Gastrocnemius medialis (tissue), 4 donors: ENCODE data around the gene FAAP20. TPM values are rescaled to one million over a fixed set of nuclear protein-coding genes. Genes with fewer than 3 reads are reported as not detected.

ENCODE experiments used
- ATAC-seq, 2 donors: fragments of 150-250 bp; one replicate each; pipeline ENCODE4 v1.9.1; 2016
- DNase-seq, 2 donors: peaks; one replicate each; pipeline ENCODE4 v3.0.0-alpha.2; 2019
- H3K27ac ChIP-seq, 4 donors: fragments of 200-600 bp; sonication (generic); 1 replicate in 1 of 4; 2 replicates in 3 of 4; pipeline ENCODE4 v1.5.1; 2016 to 2018; ENCODE audit warnings: mild to moderate bottlenecking in 2 of 4, moderate library complexity in 1 of 4
- H3K27me3 ChIP-seq, 3 donors: fragments of 200-600 bp; sonication (generic) in 2 of 3; 1 replicate in 1 of 3; 2 replicates in 2 of 3; pipeline versions ENCODE4 v1.5.1 to v1.6.0; 2016 to 2019; ENCODE audit warnings: mild to moderate bottlenecking in 1 of 3, moderate library complexity in 1 of 3
- H3K36me3 ChIP-seq, 2 donors: fragments of 200-600 bp; sonication (generic) in 1 of 2; one replicate each; pipeline ENCODE4 v1.5.1; 2017 to 2018
- H3K4me1 ChIP-seq, 2 donors: fragments of 200-600 bp; sonication (generic) in 1 of 2; one replicate each; pipeline ENCODE4 v1.5.1; 2016 to 2017; ENCODE audit warnings: mild to moderate bottlenecking in 2 of 2
- H3K4me3 ChIP-seq, 4 donors: fragments of 200-600 bp; sonication (generic) in 3 of 4; 1 replicate in 1 of 4; 2 replicates in 3 of 4; pipeline ENCODE4 v1.5.1; 2016 to 2019; ENCODE audit warnings: mild to moderate bottlenecking in 2 of 4
- H3K9me3 ChIP-seq, 3 donors: fragments of 200-600 bp; sonication (generic) in 2 of 3; 1 replicate in 1 of 3; 2 replicates in 2 of 3; pipeline ENCODE4 v1.5.1; 2016 to 2019
- CTCF ChIP-seq, 5 experiments: fragments of 450-650 bp in 3 of 5; fragments of 200-600 bp in 2 of 5; sonication (generic) in 2 of 5; IDR thresholded peaks in 4 of 5; conservative IDR thresholded peaks in 1 of 5; 1 replicate in 4 of 5; 2 replicates in 1 of 5; pipeline ENCODE4 v1.5.1; 2016 to 2019; ENCODE audit warnings: antibody characterized with exemption in 5 of 5, mild to moderate bottlenecking in 3 of 5, moderate library complexity in 3 of 5
- POLR2A ChIP-seq, 2 donors: fragments of 450-650 bp; IDR thresholded peaks; one replicate each; pipeline ENCODE4 v1.6.1; 2017; ENCODE audit warnings: antibody characterized with exemption in 2 of 2, mild to moderate bottlenecking in 2 of 2, moderate library complexity in 2 of 2
- in situ Hi-C, 4 donors: fragments of 200-750 bp; cut with MboI; loops; one replicate each; pipeline versions ENCODE4 v1.15.0 to v1.8.0; 2017; ENCODE audit warnings: low sequenced_read_pairs in 4 of 4
- intact Hi-C: fragments of 100-400 bp; cut with DNase I; formaldehyde crosslinking; loops from one replicate; pipeline ENCODE4 v1.15.1; 2023; ENCODE audit warnings: low total_unique reads
- total RNA-seq, 4 donors: library from RNA; depleted of rRNA; stranded (reverse); fragments of >200 nt; gene quantifications; one replicate each; pipeline versions ENCODE4 v1.1.0 to v1.2.3, GENCODE V29; 2016

The FAAP20 gene
- total RNA-seq, 4 donors from 2014 or later = 12.1 to 26.2 (median 17.3) TPM

- Histone ChIP-seq H3K4me1 (peaks cover 25 to 39% of the 10 kb centered on the region in 2 donors), H3K36me3 (no peaks in the 10 kb centered on the region), H3K4me3 (no peak overlapping the region), H3K27ac (peak overlapping the region in 3 of 4 donors; percentile 82 to 93 (median 89)), H3K27me3 (no peaks in the 10 kb centered on the region), H3K9me3 (no peaks in the 10 kb centered on the region)
- ATAC-seq = no peak
- TF ChIP-seq POLR2A (IDR thresholded peaks at IDR 0.05) = no peak
- TF ChIP-seq CTCF (IDR thresholded peaks at IDR 0.05 in 4 of 5, conservative IDR thresholded peaks at IDR 0.05 in 1 of 5) = no peak
- in situ Hi-C loops = loop anchor here in 2 of 4 donors (25.0 kb wide), 2 partner anchors 109 to 334 kb away; partner anchors contain the start of genes HES5 (in 1 of the 2) and PANK4 (in 1 of the 2)
- DNase-seq = no peak
- intact Hi-C loops = no loop called here
Observed at GRCh38 chr1:2202843-2203601, 8.4 kb upstream of the FAAP20 start.

GRCh38 chr1:2202008-2202575, 7.5 kb upstream of the FAAP20 start:
- DNase-seq = no peak
- TF ChIP-seq CTCF (IDR thresholded peaks at IDR 0.05 in 4 of 5, conservative IDR thresholded peaks at IDR 0.05 in 1 of 5) (no peak), POLR2A (IDR thresholded peaks at IDR 0.05) (no peak)
- Histone ChIP-seq H3K4me1 (peaks cover 25 to 33% of the 10 kb centered on the region in 2 donors), H3K27me3 (no peaks in the 10 kb centered on the region), H3K4me3 (no peak overlapping the region), H3K36me3 (no peaks in the 10 kb centered on the region), H3K9me3 (no peaks in the 10 kb centered on the region), H3K27ac (no peak overlapping the region)
- intact Hi-C loops (no loop called here), in situ Hi-C loops (loop anchor here in 2 of 4 donors (25.0 kb wide), 2 partner anchors 110 to 335 kb away; partner anchors contain the start of genes HES5 (in 1 of the 2) and PANK4 (in 1 of the 2))
- ATAC-seq = no peak

- in situ Hi-C loops (loop anchor here in 2 of 4 donors (25.0 kb wide), 2 partner anchors 111 to 336 kb away; partner anchors contain the start of genes HES5 (in 1 of the 2) and PANK4 (in 1 of the 2)), intact Hi-C loops (no loop called here)
- peaks cover 25 to 32% of the 10 kb centered on the region in 2 donors for H3K4me1 ChIP-seq
- peak overlapping the region in 1 of 4 donors; percentile 30 for H3K27ac ChIP-seq
- H3K36me3 ChIP-seq = no peaks in the 10 kb centered on the region
- no peaks in the 10 kb centered on the region for H3K27me3 ChIP-seq
- TF ChIP-seq POLR2A (IDR thresholded peaks at IDR 0.05) (no peak), CTCF (IDR thresholded peaks at IDR 0.05 in 4 of 5, conservative IDR thresholded peaks at IDR 0.05 in 1 of 5) (no peak)
- DNase-seq = no peak
- no peak for ATAC-seq
- H3K4me3 ChIP-seq = no peak overlapping the region
- no peaks in the 10 kb centered on the region for H3K9me3 ChIP-seq
Observed at GRCh38 chr1:2201062-2201461, 6.5 kb upstream of the FAAP20 start.

- DNase-seq (no peak), ATAC-seq (no peak)
- H3K4me3 ChIP-seq = peak overlapping the region in 2 of 4 donors; percentile 54 to 56
- H3K27ac ChIP-seq = peak overlapping the region in 2 of 4 donors; percentile 79 to 82
- H3K4me1 ChIP-seq = peaks cover 23 to 32% of the 10 kb centered on the region in 2 donors
- H3K27me3 ChIP-seq = no peaks in the 10 kb centered on the region
- intact Hi-C loops (no loop called here), in situ Hi-C loops (loop anchor here in 2 of 4 donors (25.0 kb wide), 2 partner anchors 112 to 337 kb away; partner anchors contain the start of genes HES5 (in 1 of the 2) and PANK4 (in 1 of the 2))
- TF ChIP-seq POLR2A (IDR thresholded peaks at IDR 0.05) (no peak), CTCF (IDR thresholded peaks at IDR 0.05 in 4 of 5, conservative IDR thresholded peaks at IDR 0.05 in 1 of 5) (no peak)
- no peaks in the 10 kb centered on the region for H3K9me3 ChIP-seq
- no peaks in the 10 kb centered on the region for H3K36me3 ChIP-seq
Observed at GRCh38 chr1:2200308-2200943, 5.9 kb upstream of the FAAP20 start.
